Activated B cell treated with CpG ODN at 0.5 μM for 24 hours (primary cell): ENCODE measurements around the gene ANO1. TPM values are rescaled to one million over a fixed set of nuclear protein-coding genes. Genes with fewer than 3 reads are reported as not detected.
"Not testable (repeated sequence)": the region's sequence is repeated elsewhere in the genome, so short reads cannot be mapped to it uniquely, and the experiment has no call there.

ENCODE experiments used
- ATAC-seq: fragments of 200-7000 bp; cut with Tn5 transposase; one replicate; pipeline ENCODE4 v1.10.0; 2021; ENCODE audit warnings: low read depth, mild to moderate bottlenecking, moderate library complexity
- CTCF ChIA-PET: fragments of 350-600 bp; sonication (Branson Sonifier 250); formaldehyde crosslinking; loops from one replicate; lab custom pipeline; 2021; ENCODE audit warnings: antibody characterized with exemption; lab: Charles Lee
- POLR2A ChIA-PET: fragments of 350-600 bp; sonication (Branson Sonifier 250); formaldehyde crosslinking; loops from one replicate; lab custom pipeline; 2021; ENCODE audit warnings: antibody characterized with exemption; lab: Charles Lee
- DNase-seq: peaks from one replicate; pipeline ENCODE4 v3.0.0; 2022
- H3K27ac Mint-ChIP-seq: one replicate; pipeline ENCODE4 v1.8.0; 2020; ENCODE audit warnings: mixed read lengths
- H3K27me3 Mint-ChIP-seq: one replicate; pipeline ENCODE4 v1.8.0; 2021; ENCODE audit warnings: mixed read lengths
- H3K36me3 Mint-ChIP-seq: one replicate; pipeline ENCODE4 v1.8.0; 2021; ENCODE audit warnings: low read depth, mixed read lengths
- H3K4me1 Mint-ChIP-seq: one replicate; pipeline ENCODE4 v1.8.0; 2021; ENCODE audit warnings: mixed read lengths
- H3K4me3 Mint-ChIP-seq: one replicate; pipeline ENCODE4 v1.8.0; 2020; ENCODE audit warnings: mild to moderate bottlenecking, mixed read lengths
- H3K9me3 Mint-ChIP-seq: one replicate; pipeline ENCODE4 v1.8.0; 2020; ENCODE audit warnings: mixed read lengths
- intact Hi-C: fragments of 100-400 bp; cut with micrococcal nuclease; formaldehyde crosslinking; loops from one replicate; pipeline ENCODE4 v1.15.1; 2024
- total RNA-seq: library from RNA; stranded (reverse); gene quantifications from 2 replicates; pipeline ENCODE4 v1.2.3, GENCODE V29; 2022
- TF ChIP-seq, protein P1 (sequence below): fragments of 200-600 bp; IDR thresholded peaks from one replicate; pipeline ENCODE4 v1.8.0; 2022; ENCODE audit warnings: antibody characterized with exemption, mild to moderate bottlenecking

Gene ANO1
- total RNA-seq, 1 donor from 2014 or later: not detected

DNA sequence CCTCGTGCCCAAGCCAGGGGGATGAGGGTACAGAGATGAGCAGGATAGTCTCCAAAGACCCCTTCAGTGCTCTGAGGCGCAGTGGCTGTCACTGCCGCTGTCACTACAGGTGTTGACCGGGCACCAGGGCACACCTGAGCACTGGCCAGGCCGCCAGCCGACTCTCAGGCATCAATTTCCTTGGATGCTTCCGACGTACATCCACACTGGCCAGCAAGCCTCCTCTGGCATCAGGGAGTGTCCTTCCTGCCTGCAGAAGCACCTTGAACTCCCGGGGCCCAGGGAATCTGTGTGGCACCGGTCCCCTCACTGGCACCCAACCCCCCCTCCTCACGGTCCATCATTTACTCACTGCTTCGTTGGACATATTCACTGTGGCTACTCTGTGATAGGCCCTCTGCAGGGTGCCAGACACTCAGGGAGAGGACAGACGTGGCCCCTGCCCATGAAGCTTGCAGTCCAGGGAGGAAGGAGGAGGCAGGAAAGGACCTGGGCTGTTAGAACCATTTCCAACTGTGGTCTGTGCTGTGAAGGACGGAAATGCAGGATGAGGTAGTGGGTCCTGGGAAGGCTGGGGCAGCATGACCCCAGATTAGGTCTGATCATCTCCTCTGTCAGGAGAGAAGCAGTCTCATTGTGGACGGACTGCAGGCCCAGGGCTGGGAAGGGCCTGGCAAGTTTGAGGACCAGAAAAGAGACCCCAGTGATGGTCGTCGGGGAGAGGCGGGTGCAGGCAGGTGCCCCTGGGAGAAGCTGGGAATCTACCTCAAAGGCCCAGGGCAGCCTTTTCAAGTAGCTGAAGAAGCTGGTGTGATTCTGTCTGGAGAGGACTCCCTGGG lies 46.3 kb upstream of the ANO1 start:
- ATAC-seq: no peak
- ChIA-PET CTCF (no interaction called here), POLR2A (interaction anchor here (0.7 kb wide), 1 partner anchor 1532 kb away, joined by 3 read pairs; no protein-coding TSS in a partner anchor)
- Mint-ChIP-seq H3K4me3 (no peak overlapping the region), H3K27me3 (peaks cover 6% of the 10 kb centered on the region), H3K36me3 (no peaks in the 10 kb centered on the region), H3K9me3 (no peaks in the 10 kb centered on the region), H3K4me1 (no peaks in the 10 kb centered on the region), H3K27ac (no peak overlapping the region)
- DNase-seq: no peak
- intact Hi-C loops: no loop called here
- TF ChIP-seq, protein P1, sequence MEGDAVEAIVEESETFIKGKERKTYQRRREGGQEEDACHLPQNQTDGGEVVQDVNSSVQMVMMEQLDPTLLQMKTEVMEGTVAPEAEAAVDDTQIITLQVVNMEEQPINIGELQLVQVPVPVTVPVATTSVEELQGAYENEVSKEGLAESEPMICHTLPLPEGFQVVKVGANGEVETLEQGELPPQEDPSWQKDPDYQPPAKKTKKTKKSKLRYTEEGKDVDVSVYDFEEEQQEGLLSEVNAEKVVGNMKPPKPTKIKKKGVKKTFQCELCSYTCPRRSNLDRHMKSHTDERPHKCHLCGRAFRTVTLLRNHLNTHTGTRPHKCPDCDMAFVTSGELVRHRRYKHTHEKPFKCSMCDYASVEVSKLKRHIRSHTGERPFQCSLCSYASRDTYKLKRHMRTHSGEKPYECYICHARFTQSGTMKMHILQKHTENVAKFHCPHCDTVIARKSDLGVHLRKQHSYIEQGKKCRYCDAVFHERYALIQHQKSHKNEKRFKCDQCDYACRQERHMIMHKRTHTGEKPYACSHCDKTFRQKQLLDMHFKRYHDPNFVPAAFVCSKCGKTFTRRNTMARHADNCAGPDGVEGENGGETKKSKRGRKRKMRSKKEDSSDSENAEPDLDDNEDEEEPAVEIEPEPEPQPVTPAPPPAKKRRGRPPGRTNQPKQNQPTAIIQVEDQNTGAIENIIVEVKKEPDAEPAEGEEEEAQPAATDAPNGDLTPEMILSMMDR: no peak

DNA sequence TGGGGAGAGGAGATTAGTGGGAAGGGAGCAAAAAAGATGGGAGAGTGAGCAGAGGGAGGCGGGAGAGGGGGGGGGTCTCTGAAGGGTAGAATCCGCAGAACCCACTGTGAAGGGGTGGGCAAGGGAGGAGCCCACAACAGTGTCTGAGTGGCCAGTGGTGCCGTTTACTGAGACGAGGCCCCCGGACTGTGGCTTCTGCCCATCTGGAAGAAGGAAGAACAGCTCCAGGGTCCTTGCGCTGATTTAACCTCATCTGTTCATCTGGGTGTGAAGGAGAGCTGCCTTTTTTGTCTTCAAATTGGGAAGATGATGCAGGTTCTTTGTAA lies 45.7 kb upstream of the ANO1 start:
- no peaks in the 10 kb centered on the region for H3K4me1 Mint-ChIP-seq
- POLR2A ChIA-PET: interaction anchor here (0.7 kb wide), 1 partner anchor 1532 kb away, joined by 3 read pairs; no protein-coding TSS in a partner anchor
- intact Hi-C loops: no loop called here
- DNase-seq (no peak), ATAC-seq (no peak)
- TF ChIP-seq, protein P1: no peak
- H3K36me3 Mint-ChIP-seq: no peaks in the 10 kb centered on the region
- H3K4me3 Mint-ChIP-seq: no peak overlapping the region
- H3K27ac Mint-ChIP-seq: no peak overlapping the region
- no peaks in the 10 kb centered on the region for H3K9me3 Mint-ChIP-seq
- H3K27me3 Mint-ChIP-seq: peaks cover 6% of the 10 kb centered on the region
- CTCF ChIA-PET: no interaction called here

DNA sequence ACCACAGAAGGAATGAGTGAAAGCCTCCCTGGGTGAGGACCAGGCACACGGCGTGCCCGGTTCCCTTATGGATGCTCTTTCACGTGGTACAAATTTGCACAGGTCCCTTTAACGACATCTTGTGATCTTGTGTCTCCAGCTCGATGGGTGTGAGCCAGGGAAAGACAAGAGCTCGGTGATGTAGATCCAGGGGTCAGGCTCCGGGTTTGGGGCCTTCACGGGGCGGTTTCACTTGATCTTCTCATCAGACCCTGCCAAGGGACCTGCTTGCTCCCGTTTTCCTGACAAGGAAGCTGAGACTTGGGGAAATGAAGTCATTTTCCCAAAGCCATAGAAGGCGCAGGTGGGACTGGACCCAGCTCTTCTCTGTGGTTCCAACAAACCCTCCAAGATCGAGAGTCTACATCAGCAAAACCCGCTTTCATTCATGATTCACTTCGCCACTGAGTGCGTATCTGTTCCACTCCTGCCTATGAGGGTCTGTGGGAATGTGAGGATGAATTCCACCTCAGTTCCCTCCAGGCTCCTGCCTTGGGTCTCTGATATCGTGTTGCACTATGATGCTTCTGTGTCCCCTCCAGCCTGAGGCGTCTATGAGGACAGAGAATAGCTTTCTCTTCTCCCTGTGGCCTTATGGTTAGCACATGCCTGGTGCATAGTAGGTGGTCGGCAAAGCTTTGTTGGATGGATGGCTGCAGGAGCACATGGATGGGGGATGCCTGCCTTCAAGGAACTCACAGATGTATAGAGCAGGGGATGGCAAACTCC lies 45.0 kb upstream of the ANO1 start:
- no peak overlapping the region for H3K4me3 Mint-ChIP-seq
- no peaks in the 10 kb centered on the region for H3K4me1 Mint-ChIP-seq
- H3K9me3 Mint-ChIP-seq: peaks cover 1% of the 10 kb centered on the region
- intact Hi-C loops: no loop called here
- H3K36me3 Mint-ChIP-seq: no peaks in the 10 kb centered on the region
- no peak overlapping the region for H3K27ac Mint-ChIP-seq
- ChIA-PET CTCF (no interaction called here), POLR2A (interaction anchor here (0.7 kb wide), 1 partner anchor 1531 kb away, joined by 3 read pairs; no protein-coding TSS in a partner anchor)
- TF ChIP-seq, protein P1: no peak
- peaks cover 6% of the 10 kb centered on the region for H3K27me3 Mint-ChIP-seq
- no peak for ATAC-seq
- DNase-seq: no peak

DNA sequence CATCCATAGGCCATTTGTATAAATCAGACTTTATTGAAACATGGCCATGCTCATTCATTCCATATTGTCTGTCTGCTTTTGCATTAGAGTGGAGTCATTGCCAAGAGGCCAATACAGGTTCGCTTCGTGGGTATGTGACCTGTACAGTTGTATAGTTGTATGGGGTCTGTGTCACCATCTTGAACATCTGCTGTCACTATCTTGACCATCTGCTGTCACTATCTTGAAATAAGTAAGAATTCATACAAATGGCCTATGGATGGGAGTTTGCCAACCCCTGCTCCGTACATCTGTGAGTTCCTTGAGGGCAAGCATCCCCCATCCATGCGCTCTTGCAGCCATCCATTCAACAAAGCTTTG lies 44.4 kb upstream of the ANO1 start:
- intact Hi-C loops: no loop called here
- POLR2A ChIA-PET: no interaction called here
- Mint-ChIP-seq H3K36me3 (no peaks in the 10 kb centered on the region), H3K4me1 (no peaks in the 10 kb centered on the region), H3K9me3 (peaks cover 7% of the 10 kb centered on the region), H3K27ac (no peak overlapping the region), H3K27me3 (peaks cover 6% of the 10 kb centered on the region), H3K4me3 (no peak overlapping the region)
- TF ChIP-seq, protein P1: no peak
- CTCF ChIA-PET: no interaction called here
- DNase-seq (no peak), ATAC-seq (no peak)

DNA sequence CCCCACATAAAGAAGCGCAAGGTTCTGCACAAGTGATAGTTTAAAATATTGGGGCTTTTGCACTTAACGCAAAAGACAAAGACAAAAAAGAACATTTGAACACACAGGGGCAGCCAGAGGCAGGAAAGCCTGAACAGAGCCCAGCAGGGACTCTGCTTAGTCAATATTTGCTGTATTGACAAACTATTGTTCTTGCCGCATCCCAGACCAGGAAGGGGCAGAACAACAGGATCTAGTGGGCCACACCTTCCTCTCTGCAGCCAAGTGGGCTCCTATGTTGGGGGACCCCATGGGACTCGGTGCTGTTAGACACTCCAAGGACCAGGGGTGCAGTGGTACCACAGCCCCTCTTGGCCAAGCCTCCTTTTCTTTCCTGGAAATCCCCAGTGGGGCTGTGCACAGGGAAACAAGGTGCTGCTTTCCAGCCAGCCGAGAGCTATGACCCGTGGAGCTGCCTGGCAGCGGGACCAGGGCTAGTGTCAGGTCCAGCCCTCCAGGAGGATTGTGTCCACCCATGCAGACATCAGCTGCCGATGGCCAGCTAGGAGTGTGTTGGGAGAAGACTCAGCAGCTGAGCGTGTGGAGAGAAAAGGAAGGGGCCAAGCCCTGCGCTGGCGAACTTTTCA lies 43.3 kb upstream of the ANO1 start:
- H3K36me3 Mint-ChIP-seq: no peaks in the 10 kb centered on the region

DNA sequence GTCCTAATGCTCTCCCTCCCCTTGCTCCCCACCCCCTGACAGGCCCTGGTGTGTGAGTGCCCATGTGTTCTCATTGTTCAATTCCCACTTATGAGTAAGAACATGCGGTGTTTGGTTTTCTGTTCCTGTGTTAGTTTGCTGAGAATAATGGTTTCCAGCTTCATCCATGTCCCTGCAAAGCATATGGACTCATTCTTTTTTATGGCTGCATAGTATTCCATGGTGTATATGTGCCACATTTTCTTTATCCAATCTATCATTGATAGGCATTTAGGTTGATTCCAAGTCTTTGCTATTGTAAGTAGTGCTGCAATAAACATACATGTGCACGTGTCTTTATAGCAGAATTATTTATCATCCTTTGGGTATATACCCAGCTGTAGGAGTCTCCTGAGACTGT lies 42.5 kb upstream of the ANO1 start:
- H3K4me3 Mint-ChIP-seq, CTCF ChIA-PET, DNase-seq, POLR2A ChIA-PET, H3K9me3 Mint-ChIP-seq, H3K4me1 Mint-ChIP-seq, H3K36me3 Mint-ChIP-seq, H3K27me3 Mint-ChIP-seq, H3K27ac Mint-ChIP-seq, intact Hi-C loops, ATAC-seq: not testable (repeated sequence)

More for the DNA sequence above, 43.3 kb upstream of the ANO1 start:
- Mint-ChIP-seq H3K4me3 (no peak overlapping the region), H3K27me3 (peaks cover 8% of the 10 kb centered on the region), H3K4me1 (no peaks in the 10 kb centered on the region), H3K27ac (no peak overlapping the region), H3K9me3 (peaks cover 8% of the 10 kb centered on the region)
- TF ChIP-seq, protein P1: no peak
- ChIA-PET CTCF (no interaction called here), POLR2A (no interaction called here)
- no peak for DNase-seq
- intact Hi-C loops: no loop called here
- no peak for ATAC-seq
